Trophoblast cell (in vitro differentiated cells and primary cell): ENCODE results near the gene SRA1.

ENCODE experiments used
- DNase-seq, 2 donors: peaks; one replicate each; pipeline ENCODE4 v3.0.0-alpha.2; 2016
- H2AFZ ChIP-seq: 2 replicates; pipeline ENCODE4 v1.6.1; 2013; ENCODE audit warnings: low read length, moderate library complexity, mild to moderate bottlenecking; ENCODE audit not compliant: insufficient read depth, poor library complexity
- H2AK5ac ChIP-seq: 2 replicates; pipeline ENCODE4 v1.6.1; 2013; ENCODE audit warnings: mild to moderate bottlenecking, low read length
- H2BK120ac ChIP-seq: 2 replicates; pipeline ENCODE4 v1.6.1; 2013; ENCODE audit warnings: low read length, mild to moderate bottlenecking, moderate library complexity; ENCODE audit not compliant: insufficient read depth, poor library complexity
- H2BK12ac ChIP-seq: 2 replicates; pipeline ENCODE4 v1.6.1; 2013; ENCODE audit warnings: mild to moderate bottlenecking, low read length, moderate library complexity
- H2BK5ac ChIP-seq: 2 replicates; pipeline ENCODE4 v1.6.1; 2013; ENCODE audit warnings: low read length, low read depth, moderate library complexity, mild to moderate bottlenecking; ENCODE audit not compliant: poor library complexity
- H3K14ac ChIP-seq: 2 replicates; pipeline ENCODE4 v1.6.1; 2013; ENCODE audit warnings: mild to moderate bottlenecking, low read length
- H3K18ac ChIP-seq: 2 replicates; pipeline ENCODE4 v1.6.1; 2013; ENCODE audit warnings: mild to moderate bottlenecking, low read length
- H3K23ac ChIP-seq: 2 replicates; pipeline ENCODE4 v1.6.1; 2013; ENCODE audit warnings: low read length
- H3K27ac ChIP-seq: 2 replicates; pipeline ENCODE4 v1.5.1; 2013; ENCODE audit warnings: low read depth, mild to moderate bottlenecking, inconsistent platforms, low read length, moderate library complexity
- H3K27me3 ChIP-seq: 2 replicates; pipeline ENCODE4 v1.6.1; 2013; ENCODE audit warnings: inconsistent platforms, mild to moderate bottlenecking, low read length, moderate library complexity; ENCODE audit not compliant: insufficient read depth
- H3K36me3 ChIP-seq, 2 experiments: 1 replicate in 1 of 2; 2 replicates in 1 of 2; pipeline ENCODE4 v1.6.1; 2013; ENCODE audit warnings: low read length in 2 of 2, mild to moderate bottlenecking in 2 of 2, moderate library complexity in 1 of 2; ENCODE audit not compliant: insufficient read depth in 2 of 2, control insufficient read depth in 1 of 2
- H3K4ac ChIP-seq: 2 replicates; pipeline ENCODE4 v1.6.1; 2013; ENCODE audit warnings: low read depth, mild to moderate bottlenecking, low read length, moderate library complexity
- H3K4me1 ChIP-seq, 2 experiments: 1 replicate in 1 of 2; 2 replicates in 1 of 2; pipeline ENCODE4 v1.6.1; 2013; ENCODE audit warnings: low read length in 2 of 2, mild to moderate bottlenecking in 2 of 2, moderate library complexity in 1 of 2; ENCODE audit not compliant: insufficient read depth in 2 of 2, control insufficient read depth in 1 of 2
- H3K4me2 ChIP-seq: 2 replicates; pipeline ENCODE4 v1.6.1; 2013; ENCODE audit warnings: inconsistent platforms, mild to moderate bottlenecking, low read length, moderate library complexity
- H3K4me3 ChIP-seq: 2 replicates; pipeline ENCODE4 v1.5.1; 2013; ENCODE audit warnings: mild to moderate bottlenecking, low read depth, low read length, inconsistent platforms
- H3K79me1 ChIP-seq: one replicate; pipeline ENCODE4 v1.6.1; 2013; ENCODE audit warnings: low read length
- H3K79me2 ChIP-seq: 2 replicates; pipeline ENCODE4 v1.6.1; 2013; ENCODE audit warnings: low read length, mild to moderate bottlenecking; ENCODE audit not compliant: control insufficient read depth, insufficient read depth, poor library complexity
- H3K9ac ChIP-seq: 2 replicates; pipeline ENCODE4 v1.6.1; 2013; ENCODE audit warnings: mild to moderate bottlenecking, low read length
- H3K9me3 ChIP-seq: 2 replicates; pipeline ENCODE4 v1.6.1; 2013; ENCODE audit warnings: low read depth, mild to moderate bottlenecking, control low read depth, inconsistent platforms, low read length; ENCODE audit not compliant: insufficient read depth
- H4K12ac ChIP-seq: 2 replicates; pipeline ENCODE4 v1.6.1; 2013; ENCODE audit warnings: low read depth, mild to moderate bottlenecking, low read length, moderate library complexity
- H4K8ac ChIP-seq: 2 replicates; pipeline ENCODE4 v1.6.1; 2013; ENCODE audit warnings: low read depth, mild to moderate bottlenecking, low read length, moderate library complexity
- H4K91ac ChIP-seq: one replicate; pipeline ENCODE4 v1.6.1; 2013; ENCODE audit warnings: low read depth, mild to moderate bottlenecking, low read length, moderate library complexity
- WGBS: extraction: QIAGEN DNeasy Blood & Tissue Kit; methylation state at CpG from one replicate; pipeline ENCODE4 v1.1.7; 2013; ENCODE audit warnings: missing lambda C conversion rate; ENCODE audit not compliant: insufficient read length, insufficient coverage; ENCODE audit errors: extremely low coverage; 5-methylcytosine and 5-hydroxymethylcytosine counted together

The SRA1 gene

GRCh38 chr5:140551872-140552271, 5.4 kb downstream of the SRA1 start:
- no peak overlapping the region for H3K27ac ChIP-seq
- DNase-seq, result no peak
- H2BK5ac ChIP-seq, result no peak overlapping the region
- no peak overlapping the region for H3K18ac ChIP-seq
- no peak overlapping the region for H2BK120ac ChIP-seq
- H4K91ac ChIP-seq, result no peak overlapping the region
- H3K4me3 ChIP-seq, result no peak overlapping the region
- peaks cover under 1% of the 10 kb centered on the region for H3K79me1 ChIP-seq
- H4K12ac ChIP-seq, result no peak overlapping the region
- H2BK12ac ChIP-seq, result no peak overlapping the region
- WGBS, result no CpG with 5 or more reads among the region's 4 CpGs
- H3K14ac ChIP-seq, result no peak overlapping the region
- H2AFZ ChIP-seq, result no peak overlapping the region
- no peak overlapping the region for H3K9ac ChIP-seq
- H2AK5ac ChIP-seq, result no peak overlapping the region
- no peak overlapping the region for H3K4me2 ChIP-seq
- no peak overlapping the region for H3K23ac ChIP-seq
- no peaks in the 10 kb centered on the region for H3K27me3 ChIP-seq
- H3K79me2 ChIP-seq, result peaks cover 2% of the 10 kb centered on the region
- H3K4me1 ChIP-seq, result peaks cover 9 to 17% of the 10 kb centered on the region in 2 experiments
- no peak overlapping the region for H4K8ac ChIP-seq
- no peak overlapping the region for H3K4ac ChIP-seq
- peaks cover 21 to 30% of the 10 kb centered on the region in 2 experiments for H3K36me3 ChIP-seq
- H3K9me3 ChIP-seq, result no peaks in the 10 kb centered on the region

GRCh38 chr5:140550147-140551079, 6.9 kb downstream of the SRA1 start:
- no peaks in the 10 kb centered on the region for H3K9me3 ChIP-seq
- peaks cover 21 to 32% of the 10 kb centered on the region in 2 experiments for H3K36me3 ChIP-seq
- no peak overlapping the region for H2AFZ ChIP-seq
- no peak overlapping the region for H2AK5ac ChIP-seq
- no peak overlapping the region for H3K27ac ChIP-seq
- H3K4ac ChIP-seq, result no peak overlapping the region
- H4K8ac ChIP-seq, result no peak overlapping the region
- no peaks in the 10 kb centered on the region for H3K79me1 ChIP-seq
- H3K9ac ChIP-seq, result no peak overlapping the region
- no peak overlapping the region for H4K91ac ChIP-seq
- no peak overlapping the region for H4K12ac ChIP-seq
- no peaks in the 10 kb centered on the region for H3K27me3 ChIP-seq
- WGBS, result no CpG with 5 or more reads among the region's 11 CpGs
- H3K23ac ChIP-seq, result no peak overlapping the region
- H3K14ac ChIP-seq, result no peak overlapping the region
- no peak overlapping the region for H2BK12ac ChIP-seq
- H2BK120ac ChIP-seq, result no peak overlapping the region
- no peak overlapping the region for H2BK5ac ChIP-seq
- H3K18ac ChIP-seq, result no peak overlapping the region
- H3K4me2 ChIP-seq, result no peak overlapping the region
- H3K79me2 ChIP-seq, result no peaks in the 10 kb centered on the region
- H3K4me3 ChIP-seq, result no peak overlapping the region
- H3K4me1 ChIP-seq, result peaks cover 10 to 16% of the 10 kb centered on the region in 2 experiments
- no peak for DNase-seq

DNA sequence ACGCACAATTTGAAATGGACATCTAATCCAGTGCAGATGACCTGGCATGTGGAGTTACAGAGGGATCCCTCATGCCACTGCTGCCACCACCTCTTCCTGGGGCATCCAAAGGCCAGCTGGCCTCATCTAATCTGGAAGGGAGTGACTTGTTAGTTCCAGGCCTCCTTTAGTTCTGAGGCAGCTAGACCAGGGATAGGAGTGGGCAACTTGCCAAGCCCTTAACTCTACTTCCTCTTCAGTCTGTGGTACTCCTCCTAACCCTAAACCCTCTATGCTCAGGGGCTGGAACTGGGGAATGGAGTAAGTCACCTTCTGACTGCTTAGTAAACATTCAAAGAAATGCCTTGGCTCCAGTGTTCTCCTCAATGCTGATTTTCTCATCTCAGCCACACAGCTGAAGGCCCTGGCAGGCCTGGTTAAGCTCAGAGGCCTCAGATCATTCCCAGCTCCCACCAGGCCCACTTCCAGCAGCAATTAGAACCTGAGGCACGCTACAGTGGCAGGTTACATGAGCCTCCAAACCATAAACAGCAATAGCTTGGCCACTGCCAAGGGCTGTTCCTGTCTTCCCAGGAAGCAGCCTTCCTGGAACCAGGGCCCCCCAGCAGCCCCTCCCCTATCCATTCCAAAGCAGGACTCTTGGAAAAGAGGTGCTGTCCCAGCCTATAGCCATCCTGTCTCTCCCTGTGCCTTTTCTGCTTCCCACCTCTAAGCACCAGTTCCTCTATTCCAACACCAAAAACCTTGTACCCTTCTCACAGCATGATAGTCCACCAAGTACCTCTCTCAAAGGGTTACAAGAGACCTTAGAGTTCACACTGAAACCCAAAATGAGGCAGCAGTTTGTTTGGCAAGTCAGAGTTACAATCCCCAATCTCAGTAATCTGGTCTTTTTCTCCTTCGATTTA, 7.8 kb downstream of the SRA1 start:
- H4K91ac ChIP-seq, result no peak overlapping the region
- no peaks in the 10 kb centered on the region for H3K79me2 ChIP-seq
- H3K23ac ChIP-seq, result no peak overlapping the region
- no peaks in the 10 kb centered on the region for H3K27me3 ChIP-seq
- WGBS, result no CpG with 5 or more reads among the region's 3 CpGs
- H2BK12ac ChIP-seq, result no peak overlapping the region
- no peaks in the 10 kb centered on the region for H3K79me1 ChIP-seq
- H4K12ac ChIP-seq, result no peak overlapping the region
- no peak overlapping the region for H3K27ac ChIP-seq
- H3K4me3 ChIP-seq, result no peak overlapping the region
- H2BK5ac ChIP-seq, result no peak overlapping the region
- no peak overlapping the region for H3K9ac ChIP-seq
- peaks cover 10 to 16% of the 10 kb centered on the region in 2 experiments for H3K4me1 ChIP-seq
- H3K9me3 ChIP-seq, result no peaks in the 10 kb centered on the region
- no peak overlapping the region for H3K14ac ChIP-seq
- peaks cover 23 to 32% of the 10 kb centered on the region in 2 experiments for H3K36me3 ChIP-seq
- H2BK120ac ChIP-seq, result no peak overlapping the region
- peak in 1 of 2 donors; percentile 18 for DNase-seq
- no peak overlapping the region for H3K4ac ChIP-seq
- H2AK5ac ChIP-seq, result no peak overlapping the region
- H2AFZ ChIP-seq, result no peak overlapping the region
- no peak overlapping the region for H3K18ac ChIP-seq
- no peak overlapping the region for H4K8ac ChIP-seq
- H3K4me2 ChIP-seq, result no peak overlapping the region

GRCh38 chr5:140548791-140549190, 8.5 kb downstream of the SRA1 start:
- H3K9ac ChIP-seq, result no peak overlapping the region
- no peak overlapping the region for H3K18ac ChIP-seq
- no peak overlapping the region for H2AK5ac ChIP-seq
- DNase-seq, result no peak
- H3K79me1 ChIP-seq, result no peaks in the 10 kb centered on the region
- H4K12ac ChIP-seq, result no peak overlapping the region
- H4K91ac ChIP-seq, result no peak overlapping the region
- no peak overlapping the region for H3K4ac ChIP-seq
- no peak overlapping the region for H3K23ac ChIP-seq
- WGBS, result no CpG with 5 or more reads among the region's 7 CpGs
- H4K8ac ChIP-seq, result no peak overlapping the region
- no peaks in the 10 kb centered on the region for H3K9me3 ChIP-seq
- H3K4me3 ChIP-seq, result no peak overlapping the region
- no peak overlapping the region for H2BK12ac ChIP-seq
- H3K4me2 ChIP-seq, result no peak overlapping the region
- H3K79me2 ChIP-seq, result no peaks in the 10 kb centered on the region
- peaks cover 23 to 33% of the 10 kb centered on the region in 2 experiments for H3K36me3 ChIP-seq
- H3K4me1 ChIP-seq, result peaks cover 10 to 16% of the 10 kb centered on the region in 2 experiments
- H2AFZ ChIP-seq, result no peak overlapping the region
- H3K27ac ChIP-seq, result no peak overlapping the region
- no peak overlapping the region for H2BK120ac ChIP-seq
- H3K27me3 ChIP-seq, result no peaks in the 10 kb centered on the region
- H2BK5ac ChIP-seq, result no peak overlapping the region
- no peak overlapping the region for H3K14ac ChIP-seq
